Naive thymus-derived CD4-positive, alpha-beta T cell (primary cell): ENCODE measurements around the gene BCL2L13. TPM values are rescaled to one million over a fixed set of nuclear protein-coding genes. Genes with fewer than 3 reads are reported as not detected.
A peak's percentile ranks its signal among the peaks of the same experiment; 100 is the strongest.

Experiments used
- ATAC-seq: fragments of 150-1000 bp; cut with Tn5 transposase; 2 replicates; pipeline ENCODE4 v1.10.0; 2021; ENCODE audit warnings: mild to moderate bottlenecking, moderate library complexity
- CTCF ChIA-PET: fragments of 350-600 bp; sonication (Branson Sonifier 250); formaldehyde crosslinking; loops from one replicate; lab custom pipeline; 2021; ENCODE audit warnings: antibody characterized with exemption; lab: Charles Lee
- POLR2A ChIA-PET: fragments of 350-600 bp; sonication (Branson Sonifier 250); formaldehyde crosslinking; loops from one replicate; lab custom pipeline; 2021; ENCODE audit warnings: antibody characterized with exemption, inconsistent platforms; lab: Charles Lee
- DNase-seq, 9 donors: peaks; one replicate each; pipeline versions ENCODE4 v3.0.0 to v3.0.0-alpha.2; 2020 to 2022; ENCODE audit warnings: mixed read lengths in 1 of 9
- H3K27ac ChIP-seq: one replicate; pipeline ENCODE4 v1.7.0; 2013; ENCODE audit warnings: mild to moderate bottlenecking, low read depth, low read length, moderate library complexity
- H3K27me3 ChIP-seq, 2 donors: one replicate each; pipeline ENCODE4 v1.7.0; 2013; ENCODE audit warnings: low read length in 2 of 2, mild to moderate bottlenecking in 2 of 2, moderate library complexity in 2 of 2; ENCODE audit not compliant: control insufficient read depth in 2 of 2, insufficient read depth in 2 of 2
- H3K36me3 ChIP-seq, 3 experiments: 1 replicate in 2 of 3; 2 replicates in 1 of 3; pipeline ENCODE4 v1.7.0; 2013; ENCODE audit warnings: low read length in 3 of 3, mild to moderate bottlenecking in 3 of 3, moderate library complexity in 1 of 3; ENCODE audit not compliant: insufficient read depth in 3 of 3, control insufficient read depth in 2 of 3
- H3K4me1 ChIP-seq, 2 donors: one replicate each; pipeline ENCODE4 v1.7.0; 2013; ENCODE audit warnings: low read length in 2 of 2, mild to moderate bottlenecking in 2 of 2, moderate library complexity in 1 of 2; ENCODE audit not compliant: control insufficient read depth in 2 of 2, insufficient read depth in 2 of 2
- H3K4me3 ChIP-seq: 2 replicates; pipeline ENCODE4 v1.7.0; 2013; ENCODE audit warnings: mild to moderate bottlenecking, low read length
- H3K9me3 ChIP-seq, 3 experiments: 1 replicate in 2 of 3; 2 replicates in 1 of 3; pipeline ENCODE4 v1.7.0; 2013; ENCODE audit warnings: low read length in 3 of 3; ENCODE audit not compliant: control insufficient read depth in 2 of 3
- H3K27ac Mint-ChIP-seq, 9 donors: one replicate each; pipeline ENCODE4 v1.8.0; 2020 to 2022; ENCODE audit warnings: mixed read lengths in 9 of 9, mild to moderate bottlenecking in 8 of 9, moderate library complexity in 5 of 9, inconsistent platforms in 2 of 9
- H3K27me3 Mint-ChIP-seq, 5 donors: one replicate each; pipeline ENCODE4 v1.8.0; 2021 to 2022; ENCODE audit warnings: mixed read lengths in 5 of 5, mild to moderate bottlenecking in 1 of 5
- H3K36me3 Mint-ChIP-seq, 5 donors: one replicate each; pipeline ENCODE4 v1.8.0; 2020 to 2022; ENCODE audit warnings: mixed read lengths in 5 of 5, mild to moderate bottlenecking in 3 of 5, inconsistent platforms in 1 of 5
- H3K4me1 Mint-ChIP-seq, 7 donors: one replicate each; pipeline ENCODE4 v1.8.0; 2020 to 2022; ENCODE audit warnings: mixed read lengths in 7 of 7, mild to moderate bottlenecking in 3 of 7, inconsistent platforms in 1 of 7
- H3K4me3 Mint-ChIP-seq, 10 donors: one replicate each; pipeline ENCODE4 v1.8.0; 2020 to 2022; ENCODE audit warnings: mild to moderate bottlenecking in 10 of 10, mixed read lengths in 10 of 10, moderate library complexity in 6 of 10, inconsistent platforms in 2 of 10
- H3K9me3 Mint-ChIP-seq, 11 donors: one replicate each; pipeline ENCODE4 v1.8.0; 2020 to 2022; ENCODE audit warnings: mixed read lengths in 11 of 11, mild to moderate bottlenecking in 4 of 11, inconsistent platforms in 1 of 11, moderate library complexity in 1 of 11
- intact Hi-C, 2 donors: fragments of 100-400 bp; cut with micrococcal nuclease; formaldehyde crosslinking; loops; one replicate each; pipeline ENCODE4 v1.15.1; 2023
- polyA plus RNA-seq, 2 donors: library from polyadenylated mRNA; unstranded; fragments of 300-500 nt; fragmentation: Illumina TruSeq; gene quantifications; one replicate each; pipeline ENCODE4 v1.2.3, GENCODE V29; 2021
- total RNA-seq, 6 experiments: library from RNA in 5 of 6; stranded (reverse) in 5 of 6; gene quantifications; 1 replicate in 5 of 6; 2 replicates in 1 of 6; pipeline ENCODE4 v1.2.3 and lab custom pipeline; 2021 to 2026

BCL2L13 gene
- total and polyA plus RNA-seq, 7 experiments from 2014 or later = 21.9 to 48.0 (median 33.0) TPM

GRCh38 chr22:17598318-17598717 is 40.2 kb upstream of the BCL2L13 start:
- Histone ChIP-seq H3K27ac (no peak overlapping the region), H3K27me3 (no peaks in the 10 kb centered on the region), H3K9me3 (no peaks in the 10 kb centered on the region), H3K4me3 (no peak overlapping the region), H3K4me1 (no peaks in the 10 kb centered on the region), H3K36me3 (peaks cover 14 to 82% (median 36%) of the 10 kb centered on the region in 3 experiments)
- ChIA-PET POLR2A (no interaction called here), CTCF (no interaction called here)
- H3K4me3 Mint-ChIP-seq = no peak overlapping the region
- peaks cover 0 to 10% (median 0%) of the 10 kb centered on the region in 7 donors for H3K4me1 Mint-ChIP-seq
- no peaks in the 10 kb centered on the region for H3K27me3 Mint-ChIP-seq
- no peak for ATAC-seq
- intact Hi-C loops = no loop called here
- H3K27ac Mint-ChIP-seq = peak overlapping the region in 3 of 9 donors; percentile 14 to 62 (median 25)
- H3K9me3 Mint-ChIP-seq = peaks cover 0 to 2% (median 0%) of the 10 kb centered on the region in 11 donors
- peaks cover 24 to 53% (median 32%) of the 10 kb centered on the region in 5 donors for H3K36me3 Mint-ChIP-seq
- no peak for DNase-seq

- Mint-ChIP-seq H3K36me3 (peaks cover 19 to 38% (median 29%) of the 10 kb centered on the region in 5 donors), H3K27me3 (no peaks in the 10 kb centered on the region), H3K4me3 (no peak overlapping the region), H3K9me3 (peaks cover 0 to 2% (median 0%) of the 10 kb centered on the region in 11 donors), H3K27ac (peak overlapping the region in 6 of 9 donors; percentile 10 to 89 (median 45)), H3K4me1 (peaks cover 0 to 13% (median 6%) of the 10 kb centered on the region in 7 donors)
- H3K36me3 ChIP-seq = peaks cover 13 to 67% (median 23%) of the 10 kb centered on the region in 3 experiments
- DNase-seq (no peak), ATAC-seq (no peak)
- CTCF ChIA-PET = no interaction called here
- intact Hi-C loops = no loop called here
- no peaks in the 10 kb centered on the region for H3K9me3 ChIP-seq
- H3K27me3 ChIP-seq = no peaks in the 10 kb centered on the region
- H3K4me3 ChIP-seq = no peak overlapping the region
- POLR2A ChIA-PET = no interaction called here
- H3K4me1 ChIP-seq = no peaks in the 10 kb centered on the region
- no peak overlapping the region for H3K27ac ChIP-seq
These were observed 37.5 kb upstream of the BCL2L13 start for GRCh38 chr22:17601031-17601430.

GRCh38 chr22:17603668-17604067 is 34.9 kb upstream of the BCL2L13 start:
- Histone ChIP-seq H3K27me3 (no peaks in the 10 kb centered on the region), H3K27ac (no peak overlapping the region), H3K9me3 (no peaks in the 10 kb centered on the region), H3K4me3 (no peak overlapping the region), H3K4me1 (no peaks in the 10 kb centered on the region), H3K36me3 (peaks cover 7 to 63% (median 15%) of the 10 kb centered on the region in 3 experiments)
- no peak overlapping the region for H3K4me3 Mint-ChIP-seq
- peaks cover 0 to 2% (median 0%) of the 10 kb centered on the region in 11 donors for H3K9me3 Mint-ChIP-seq
- CTCF ChIA-PET = no interaction called here
- H3K36me3 Mint-ChIP-seq = peaks cover 5 to 13% (median 10%) of the 10 kb centered on the region in 5 donors
- peaks cover 0 to 16% (median 8%) of the 10 kb centered on the region in 7 donors for H3K4me1 Mint-ChIP-seq
- DNase-seq (no peak), ATAC-seq (no peak)
- H3K27ac Mint-ChIP-seq = peak overlapping the region in 3 of 9 donors; percentile 3 to 63 (median 25)
- POLR2A ChIA-PET = no interaction called here
- no peaks in the 10 kb centered on the region for H3K27me3 Mint-ChIP-seq
- intact Hi-C loops = no loop called here

- H3K4me1 ChIP-seq = no peaks in the 10 kb centered on the region
- peaks cover 18 to 51% (median 21%) of the 10 kb centered on the region in 3 experiments for H3K36me3 ChIP-seq
- H3K4me3 ChIP-seq = no peak overlapping the region
- Mint-ChIP-seq H3K4me1 (peaks cover 0 to 19% (median 10%) of the 10 kb centered on the region in 7 donors), H3K27ac (peak overlapping the region in 1 of 9 donors; percentile 18), H3K9me3 (no peaks in the 10 kb centered on the region), H3K27me3 (no peaks in the 10 kb centered on the region), H3K36me3 (peaks cover 0 to 9% (median 4%) of the 10 kb centered on the region in 5 donors), H3K4me3 (no peak overlapping the region)
- H3K27ac ChIP-seq = no peak overlapping the region
- H3K27me3 ChIP-seq = no peaks in the 10 kb centered on the region
- ChIA-PET CTCF (no interaction called here), POLR2A (no interaction called here)
- ATAC-seq (no peak), DNase-seq (no peak)
- no peaks in the 10 kb centered on the region for H3K9me3 ChIP-seq
- intact Hi-C loops = no loop called here
These were observed 32.1 kb upstream of the BCL2L13 start for GRCh38 chr22:17606496-17606895.

GRCh38 chr22:17607891-17608521 is 30.6 kb upstream of the BCL2L13 start:
- Mint-ChIP-seq H3K27me3 (no peaks in the 10 kb centered on the region), H3K9me3 (no peaks in the 10 kb centered on the region), H3K36me3 (peaks cover 3 to 19% (median 9%) of the 10 kb centered on the region in 5 donors), H3K27ac (no peak overlapping the region), H3K4me1 (peaks cover 3 to 29% (median 10%) of the 10 kb centered on the region in 7 donors), H3K4me3 (no peak overlapping the region)
- Histone ChIP-seq H3K9me3 (no peaks in the 10 kb centered on the region), H3K36me3 (peaks cover 23 to 63% (median 32%) of the 10 kb centered on the region in 3 experiments), H3K4me1 (no peaks in the 10 kb centered on the region), H3K27me3 (no peaks in the 10 kb centered on the region), H3K4me3 (no peak overlapping the region), H3K27ac (no peak overlapping the region)
- POLR2A ChIA-PET = interaction anchor here (0.6 kb wide), 1 partner anchor 19 kb away, joined by 3 read pairs; no protein-coding TSS in a partner anchor
- intact Hi-C loops = no loop called here
- ATAC-seq (no peak), DNase-seq (no peak)
- CTCF ChIA-PET = interaction anchor here (0.6 kb wide), 1 partner anchor 163 kb away, joined by 6 read pairs; no protein-coding TSS in a partner anchor

- ChIA-PET CTCF (no interaction called here), POLR2A (no interaction called here)
- Mint-ChIP-seq H3K36me3 (peaks cover 3 to 23% (median 9%) of the 10 kb centered on the region in 5 donors), H3K9me3 (no peaks in the 10 kb centered on the region), H3K4me3 (no peak overlapping the region), H3K27ac (peak overlapping the region in 1 of 9 donors; percentile 16), H3K4me1 (peaks cover 0 to 20% (median 6%) of the 10 kb centered on the region in 7 donors), H3K27me3 (no peaks in the 10 kb centered on the region)
- Histone ChIP-seq H3K4me1 (no peaks in the 10 kb centered on the region), H3K9me3 (no peaks in the 10 kb centered on the region), H3K27ac (no peak overlapping the region), H3K4me3 (no peak overlapping the region), H3K27me3 (no peaks in the 10 kb centered on the region), H3K36me3 (peaks cover 18 to 52% (median 32%) of the 10 kb centered on the region in 3 experiments)
- intact Hi-C loops = no loop called here
- DNase-seq (no peak), ATAC-seq (no peak)
These were observed 26.5 kb upstream of the BCL2L13 start for GRCh38 chr22:17612057-17612456.
